Mucosa of rectum (tissue), 2 donors: ENCODE data around the gene TWSG1.
"Not testable (repeated sequence)": the region's sequence is repeated elsewhere in the genome, so short reads cannot be mapped to it uniquely, and the experiment has no call there.

Source experiments
- H3K27ac ChIP-seq, 2 donors: one replicate each; pipeline ENCODE4 v1.7.0; 2013; ENCODE audit warnings: inconsistent platforms in 2 of 2, low read depth in 2 of 2, low read length in 2 of 2
- H3K27me3 ChIP-seq, 2 donors: one replicate each; pipeline ENCODE4 v1.7.0; 2013; ENCODE audit warnings: low read length in 2 of 2; ENCODE audit not compliant: control insufficient read depth in 2 of 2, insufficient read depth in 2 of 2
- H3K36me3 ChIP-seq, 2 donors: one replicate each; pipeline ENCODE4 v1.7.0; 2013; ENCODE audit warnings: low read length in 2 of 2; ENCODE audit not compliant: control insufficient read depth in 2 of 2, insufficient read depth in 2 of 2
- H3K4me1 ChIP-seq, 2 donors: one replicate each; pipeline ENCODE4 v1.7.0; 2013; ENCODE audit warnings: low read length in 2 of 2, mild to moderate bottlenecking in 1 of 2; ENCODE audit not compliant: control insufficient read depth in 2 of 2, insufficient read depth in 2 of 2
- H3K4me3 ChIP-seq, 2 donors: one replicate each; pipeline ENCODE4 v1.7.0; 2013; ENCODE audit warnings: low read length in 2 of 2
- H3K9ac ChIP-seq, 2 donors: one replicate each; pipeline ENCODE4 v1.7.0; 2013; ENCODE audit warnings: low read length in 2 of 2, low read depth in 1 of 2, mild to moderate bottlenecking in 1 of 2
- H3K9me3 ChIP-seq, 2 donors: one replicate each; pipeline ENCODE4 v1.7.0; 2013; ENCODE audit warnings: low read length in 2 of 2; ENCODE audit not compliant: control insufficient read depth in 2 of 2
- donor health status: healthy.
- donor health status: Normal muscosa, but diverticular disease.

Gene TWSG1

GRCh38 chr18:9431296-9431695, 96.7 kb downstream of the TWSG1 start:
- Histone ChIP-seq H3K4me3 (no peak overlapping the region), H3K9me3 (no peaks in the 10 kb centered on the region), H3K4me1 (no peaks in the 10 kb centered on the region), H3K9ac (no peak overlapping the region), H3K27me3 (no peaks in the 10 kb centered on the region), H3K36me3 (no peaks in the 10 kb centered on the region), H3K27ac (no peak overlapping the region)

- not testable (repeated sequence) for H3K27ac ChIP-seq, H3K9ac ChIP-seq, H3K27me3 ChIP-seq, H3K36me3 ChIP-seq, H3K4me1 ChIP-seq, H3K9me3 ChIP-seq, H3K4me3 ChIP-seq
Observed at GRCh38 chr18:9433122-9433521, 98.5 kb downstream of the TWSG1 start.

- no peaks in the 10 kb centered on the region for H3K36me3 ChIP-seq
- no peaks in the 10 kb centered on the region for H3K4me1 ChIP-seq
- H3K9me3 ChIP-seq, result no peaks in the 10 kb centered on the region
- no peak overlapping the region for H3K9ac ChIP-seq
- no peak overlapping the region for H3K27ac ChIP-seq
- no peaks in the 10 kb centered on the region for H3K27me3 ChIP-seq
- no peak overlapping the region for H3K4me3 ChIP-seq
Observed at GRCh38 chr18:9433671-9434121, 99.1 kb downstream of the TWSG1 start.

GRCh38 chr18:9434122-9434701, 99.6 kb downstream of the TWSG1 start:
- Histone ChIP-seq H3K4me1 (no peaks in the 10 kb centered on the region), H3K27me3 (no peaks in the 10 kb centered on the region), H3K9ac (no peak overlapping the region), H3K9me3 (no peaks in the 10 kb centered on the region), H3K4me3 (no peak overlapping the region), H3K27ac (no peak overlapping the region), H3K36me3 (no peaks in the 10 kb centered on the region)

GRCh38 chr18:9435041-9435440, 100.5 kb downstream of the TWSG1 start:
- Histone ChIP-seq H3K9ac (no peak overlapping the region), H3K27me3 (no peaks in the 10 kb centered on the region), H3K4me3 (no peak overlapping the region), H3K9me3 (no peaks in the 10 kb centered on the region), H3K27ac (no peak overlapping the region), H3K36me3 (no peaks in the 10 kb centered on the region), H3K4me1 (no peaks in the 10 kb centered on the region)

GRCh38 chr18:9436206-9436929, 101.8 kb downstream of the TWSG1 start:
- Histone ChIP-seq H3K4me3 (no peak overlapping the region), H3K9ac (no peak overlapping the region), H3K36me3 (no peaks in the 10 kb centered on the region), H3K9me3 (no peaks in the 10 kb centered on the region), H3K27ac (no peak overlapping the region), H3K27me3 (no peaks in the 10 kb centered on the region), H3K4me1 (no peaks in the 10 kb centered on the region)

- Histone ChIP-seq H3K36me3 (no peaks in the 10 kb centered on the region), H3K4me3 (no peak overlapping the region), H3K9me3 (no peaks in the 10 kb centered on the region), H3K27ac (no peak overlapping the region), H3K4me1 (no peaks in the 10 kb centered on the region), H3K27me3 (no peaks in the 10 kb centered on the region), H3K9ac (no peak overlapping the region)
Observed at GRCh38 chr18:9437021-9437437, 102.5 kb downstream of the TWSG1 start.

GRCh38 chr18:9437672-9438071, 103.1 kb downstream of the TWSG1 start:
- Histone ChIP-seq H3K4me1 (no peaks in the 10 kb centered on the region), H3K9me3 (no peaks in the 10 kb centered on the region), H3K36me3 (no peaks in the 10 kb centered on the region), H3K27me3 (no peaks in the 10 kb centered on the region), H3K9ac (no peak overlapping the region), H3K27ac (no peak overlapping the region), H3K4me3 (no peak overlapping the region)

- no peaks in the 10 kb centered on the region for H3K27me3 ChIP-seq
- no peaks in the 10 kb centered on the region for H3K9me3 ChIP-seq
- H3K4me1 ChIP-seq, result no peaks in the 10 kb centered on the region
- H3K4me3 ChIP-seq, result no peak overlapping the region
- H3K27ac ChIP-seq, result no peak overlapping the region
- no peaks in the 10 kb centered on the region for H3K36me3 ChIP-seq
- no peak overlapping the region for H3K9ac ChIP-seq
Observed at GRCh38 chr18:9441061-9441460, 106.5 kb downstream of the TWSG1 start.

- H3K4me1 ChIP-seq, result no peaks in the 10 kb centered on the region
Observed at GRCh38 chr18:9444549-9444948, 110.0 kb downstream of the TWSG1 start.

More at GRCh38 chr18:9444549-9444948, 110.0 kb downstream of the TWSG1 start:
- H3K4me3 ChIP-seq, result no peak overlapping the region
- no peaks in the 10 kb centered on the region for H3K9me3 ChIP-seq
- no peaks in the 10 kb centered on the region for H3K36me3 ChIP-seq
- H3K27me3 ChIP-seq, result no peaks in the 10 kb centered on the region
- no peak overlapping the region for H3K27ac ChIP-seq
- H3K9ac ChIP-seq, result no peak overlapping the region
